GM21528 (cell line): ENCODE results near the gene EIF4A2.
A peak's percentile ranks its signal among the peaks of the same experiment; 100 is the strongest.

Source experiments
- ATAC-seq: cut with Tn5 transposase; IDR thresholded peaks from one replicate; pipeline ENCODE4 v1.9.1; 2021; ENCODE audit warnings: mild to moderate bottlenecking, moderate library complexity; ENCODE audit not compliant: unreplicated experiment, low FRiP score

Gene EIF4A2

DNA sequence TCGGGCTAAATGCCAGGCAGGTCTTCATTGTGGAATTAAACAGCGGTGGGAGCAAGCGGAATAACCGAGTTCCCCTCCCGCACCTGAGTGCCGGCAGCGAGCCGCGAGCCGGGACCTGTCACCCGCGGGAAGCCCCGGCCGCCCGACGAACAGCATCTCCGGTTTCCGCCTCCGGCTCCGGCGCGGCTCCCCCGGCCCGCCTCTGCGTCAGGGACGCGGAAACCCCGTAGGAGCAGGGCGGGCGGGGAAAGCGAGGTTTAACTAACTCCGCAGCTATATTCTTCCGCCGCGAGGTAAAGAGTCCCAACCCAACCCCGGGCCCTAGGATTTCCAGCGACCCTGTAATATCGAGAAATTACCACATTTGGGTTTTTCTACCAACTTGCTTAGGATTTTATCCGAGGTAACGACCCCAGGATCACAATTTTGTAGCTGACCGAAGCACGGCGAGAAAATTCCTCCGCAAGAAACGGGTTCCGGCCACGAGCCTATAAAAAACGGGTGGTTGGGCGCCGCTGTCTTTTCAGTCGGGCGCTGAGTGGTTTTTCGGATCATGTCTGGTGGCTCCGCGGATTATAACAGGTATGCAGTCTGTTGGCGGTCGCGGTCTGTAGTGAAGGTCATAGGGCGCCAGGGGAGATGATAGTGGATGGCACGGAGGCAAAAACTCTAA, at the start of gene EIF4A2:
TSS of gene EIF4A2 (plus strand) at position 520 of the 673 bp plus-strand sequence. CDS start at position 554, 34 bp downstream.
- ATAC-seq: peak; percentile 66

DNA sequence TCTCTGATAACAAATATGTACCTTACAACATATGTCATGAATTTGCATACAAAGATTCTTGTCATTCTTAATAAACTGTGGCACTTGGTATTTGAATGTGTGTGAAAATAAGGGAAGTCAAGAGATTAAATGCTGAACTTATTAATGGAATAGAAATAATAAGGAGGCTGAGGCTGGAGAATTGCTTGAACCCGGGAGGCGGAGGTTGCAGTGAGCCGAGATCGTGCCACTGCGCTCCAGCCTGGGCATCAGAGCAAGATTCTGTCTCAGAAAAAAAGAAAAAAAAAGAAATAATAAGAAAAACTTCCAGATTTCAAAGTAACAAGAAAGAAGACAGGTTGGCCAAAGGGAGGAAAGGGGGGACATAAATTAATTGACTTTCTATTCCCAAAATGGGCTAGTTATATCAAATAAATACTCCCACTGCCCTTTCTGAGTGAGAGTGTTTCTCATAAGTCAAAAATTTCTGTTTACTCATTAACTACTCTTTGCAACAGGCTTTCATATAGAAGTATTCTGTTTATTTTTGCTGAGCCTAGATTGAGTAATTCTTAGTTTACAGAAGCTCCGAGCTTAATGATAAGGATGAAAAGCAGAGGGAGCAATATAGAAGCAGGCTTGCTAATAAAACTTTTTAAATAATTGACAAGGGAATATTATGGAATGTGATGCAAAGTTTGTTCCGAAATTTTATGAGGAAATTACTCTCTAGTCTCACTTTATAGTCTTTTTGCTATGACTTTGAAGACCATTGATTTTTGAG, 40.6 kb upstream of the EIF4A2 start:
- no peak for ATAC-seq

DNA sequence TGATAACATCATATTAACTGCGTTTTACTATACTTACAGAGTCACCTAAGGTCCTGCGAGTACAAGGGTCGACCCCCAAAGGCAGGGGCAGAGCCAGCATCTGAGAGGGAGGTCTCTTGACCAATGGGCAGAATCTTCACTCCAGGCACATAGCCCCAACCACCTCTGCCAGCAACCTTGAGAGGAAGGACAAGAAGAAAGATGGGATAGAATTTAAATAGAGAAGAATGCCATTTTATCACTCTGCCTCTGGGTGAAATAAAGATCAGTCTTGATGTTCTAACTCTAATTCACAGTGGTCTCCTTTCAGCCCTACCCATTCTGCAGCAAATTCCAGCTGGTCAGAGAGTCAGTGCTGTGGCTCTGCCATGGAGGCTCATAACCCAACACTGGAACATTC, 39.7 kb upstream of the EIF4A2 start:
- ATAC-seq: no peak

DNA sequence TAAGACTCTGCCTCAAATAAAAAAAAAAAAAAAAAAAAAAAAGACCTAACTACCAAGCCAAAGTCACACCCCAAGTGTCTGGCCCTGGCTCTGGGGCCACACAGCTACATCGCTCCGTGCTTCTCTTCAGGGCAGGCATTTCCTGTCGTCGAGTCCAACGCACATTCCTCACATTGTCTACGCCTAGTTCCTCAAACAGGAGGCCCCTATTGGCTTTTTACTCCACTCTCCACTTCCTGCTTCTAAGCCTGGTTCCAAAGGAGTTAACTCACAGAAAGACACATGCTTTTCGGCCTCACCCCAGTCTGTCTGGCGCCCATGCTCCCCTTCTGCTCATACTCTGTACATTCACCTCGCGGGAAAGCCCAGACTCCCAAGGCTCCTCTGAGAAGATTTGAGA, 37.4 kb upstream of the EIF4A2 start:
- no peak for ATAC-seq

DNA sequence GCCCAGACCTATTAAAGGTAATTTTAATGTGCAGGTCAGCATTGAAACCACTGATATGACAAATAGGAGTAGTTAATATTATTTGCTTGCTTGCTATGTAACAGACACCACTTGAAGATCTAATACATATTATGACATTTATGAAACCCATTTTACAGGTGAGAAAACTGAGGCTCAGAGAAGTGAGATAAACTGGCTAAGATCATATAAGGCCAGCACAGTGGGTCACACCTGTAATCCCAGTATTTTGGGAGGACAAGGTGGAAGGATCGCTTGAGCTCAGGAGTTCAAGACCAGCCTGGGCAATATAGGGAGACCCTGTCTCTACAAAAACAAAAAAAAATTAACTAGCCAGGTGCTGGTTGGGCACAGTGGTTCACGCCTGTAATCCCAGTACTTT, 33.1 kb upstream of the EIF4A2 start:
- no peak for ATAC-seq

DNA sequence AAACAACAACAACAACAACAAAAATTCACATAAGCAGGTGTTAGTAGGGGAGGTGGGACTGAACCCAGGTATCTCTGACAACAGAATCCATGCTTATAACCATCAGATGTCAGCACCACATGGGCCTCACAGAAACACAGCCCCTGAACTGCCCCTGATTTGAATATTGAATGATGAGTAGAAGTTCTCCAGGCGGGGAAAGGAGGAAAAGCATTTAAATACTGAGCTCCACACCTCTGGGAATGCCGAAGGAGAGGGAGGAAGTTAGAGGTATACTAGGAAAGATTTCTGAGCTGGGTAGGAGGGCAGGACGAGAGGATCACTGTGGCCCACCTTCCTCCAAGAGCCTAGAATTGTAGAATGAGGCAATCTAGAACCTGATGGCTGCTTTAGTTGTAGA, 31.9 kb upstream of the EIF4A2 start:
- no peak for ATAC-seq

DNA sequence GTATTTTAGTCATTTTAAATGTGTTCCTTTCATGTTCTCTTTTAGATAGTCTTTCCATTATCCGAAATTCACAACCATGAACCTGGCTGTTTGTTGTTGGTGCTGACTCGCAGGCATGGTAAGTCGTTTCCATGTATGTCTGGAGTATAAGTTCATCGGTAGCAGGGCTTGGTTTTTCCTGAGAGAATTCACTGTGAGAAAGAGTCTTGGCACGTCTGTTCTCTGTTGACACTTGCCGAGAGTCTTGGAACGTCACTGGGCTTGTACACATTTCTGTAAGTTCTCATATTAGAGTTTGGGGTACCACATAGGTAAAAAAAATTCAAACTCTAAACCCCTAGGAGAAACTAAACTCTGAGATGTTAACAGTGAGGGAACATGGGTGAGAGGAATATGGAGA, 29.4 kb upstream of the EIF4A2 start:
- no peak for ATAC-seq

DNA sequence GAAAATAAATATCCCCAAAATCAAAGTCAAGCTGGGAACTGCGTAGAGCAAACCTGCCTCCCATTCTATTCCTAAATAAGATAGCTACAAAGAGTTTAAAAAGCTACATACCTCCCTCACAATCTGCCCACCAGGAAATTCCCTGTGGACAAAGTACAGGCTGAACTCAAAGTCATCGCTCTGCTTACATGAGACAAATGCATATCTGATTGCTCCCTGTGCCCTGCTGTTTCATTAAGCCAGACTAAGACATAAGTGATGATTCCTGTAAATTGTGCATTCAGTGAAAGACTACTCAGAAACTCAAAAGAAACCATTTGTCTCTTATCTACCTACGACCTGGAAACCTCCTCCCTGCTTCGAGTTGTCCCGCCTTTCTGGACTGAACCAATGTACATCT, 28.5 kb upstream of the EIF4A2 start:
- no peak for ATAC-seq

DNA sequence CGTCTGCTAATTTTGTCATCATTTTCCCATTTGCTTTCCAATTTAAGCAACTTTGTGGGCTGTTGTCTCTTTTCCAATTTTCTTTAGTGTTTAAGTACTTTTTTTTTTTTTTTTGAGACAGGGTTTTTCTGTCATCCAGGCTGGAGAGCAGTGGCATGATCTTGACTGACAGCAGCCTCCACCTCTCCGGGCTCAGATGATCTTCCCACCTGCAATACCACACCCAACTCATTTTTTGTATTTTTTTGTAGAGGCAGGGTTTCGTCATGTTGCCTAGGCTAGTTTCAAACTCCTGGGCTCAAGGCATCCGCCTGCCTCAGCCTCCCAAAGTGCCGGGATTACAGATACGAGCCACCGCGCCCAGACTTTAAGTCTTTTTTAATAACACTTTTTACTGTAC, 26.2 kb upstream of the EIF4A2 start:
- no peak for ATAC-seq

DNA sequence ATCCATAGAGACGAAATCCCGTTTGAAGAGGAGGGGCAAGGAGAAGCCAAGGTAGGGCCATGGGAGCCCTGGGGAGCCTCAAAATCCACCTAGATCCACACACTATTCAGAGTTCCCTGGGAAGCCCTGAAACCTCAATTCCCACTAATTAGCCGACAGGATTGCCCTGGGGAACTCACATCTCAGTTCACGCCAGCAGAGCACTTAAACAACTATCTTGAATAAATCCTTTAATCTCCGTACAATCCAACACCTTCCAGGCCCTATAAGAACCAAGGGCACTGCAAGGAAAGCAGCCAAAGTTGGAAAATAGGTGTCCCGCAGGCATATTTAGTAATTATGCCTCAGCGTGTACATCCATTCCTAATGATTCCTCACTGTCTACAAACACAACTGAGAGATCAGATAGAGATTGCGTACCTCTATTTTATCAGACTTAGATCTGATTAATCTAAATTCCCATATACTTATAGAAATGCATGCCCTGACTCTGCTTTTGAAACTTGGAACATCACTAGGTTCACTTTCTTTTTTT, 25.6 kb upstream of the EIF4A2 start:
- no peak for ATAC-seq

DNA sequence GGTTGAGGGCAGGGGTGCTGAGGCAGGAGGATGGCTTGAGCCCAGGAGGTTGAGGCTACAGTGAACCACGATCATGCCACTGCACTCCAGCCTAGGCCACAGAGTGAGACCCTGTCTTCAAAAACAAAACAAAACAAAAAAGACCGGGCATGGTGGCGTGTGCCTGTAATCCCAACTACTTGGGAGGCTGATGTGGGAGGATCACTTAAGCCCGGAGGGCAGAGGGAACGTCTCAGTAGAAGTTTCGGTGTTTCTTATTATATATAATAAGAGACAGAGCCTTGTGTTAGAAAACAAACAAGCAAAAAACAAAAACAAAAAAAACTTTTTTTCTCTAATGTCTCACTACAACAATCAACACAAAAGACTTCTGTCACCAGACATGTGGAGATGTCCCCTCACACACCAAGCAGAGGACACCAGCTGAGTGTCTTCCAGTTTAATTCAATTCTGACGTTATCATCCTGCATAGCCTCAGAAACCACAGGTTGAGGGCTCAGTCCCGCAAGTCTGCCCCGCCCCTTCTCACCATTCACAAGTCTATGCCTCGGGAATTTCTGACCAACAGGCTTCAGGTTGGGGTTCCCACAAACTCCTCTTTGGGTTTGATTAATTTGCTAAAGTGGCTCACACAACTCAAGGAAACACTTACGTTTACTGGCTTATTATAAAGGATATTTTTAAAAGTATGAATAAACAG, 24.0 kb upstream of the EIF4A2 start:
- ATAC-seq: no peak

DNA sequence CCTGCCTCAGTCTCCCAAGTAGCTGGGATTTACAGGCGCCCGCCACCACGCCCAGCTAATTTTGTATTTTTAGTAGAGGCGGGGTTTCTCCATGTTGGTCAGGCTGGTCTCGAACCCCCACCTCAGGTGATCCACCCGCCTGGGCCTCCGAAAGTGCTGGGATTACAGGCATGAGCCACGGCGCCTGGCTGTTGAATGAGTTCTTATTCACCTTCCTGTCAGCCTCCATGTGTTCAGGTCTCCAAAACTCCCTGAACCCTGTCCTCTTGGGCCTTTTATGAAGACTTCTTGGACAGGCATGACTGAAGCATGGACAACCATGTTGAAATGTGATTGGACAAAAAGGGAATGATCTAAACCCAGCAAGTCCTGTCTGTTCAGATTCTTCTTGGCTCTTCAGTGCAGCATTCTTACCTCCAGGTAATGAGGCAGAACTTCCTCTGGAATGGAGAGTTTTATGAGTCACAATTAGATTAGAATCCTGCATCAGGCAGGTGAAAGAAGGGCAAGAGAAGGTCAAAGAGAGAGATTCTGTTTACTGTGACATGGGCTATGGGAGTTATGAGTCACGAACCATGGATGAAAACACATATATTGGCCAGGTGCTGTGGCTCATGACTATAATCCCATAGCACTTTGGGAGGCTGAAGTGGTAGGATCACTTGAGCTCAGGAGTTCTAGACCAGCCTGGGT, 23.1 kb upstream of the EIF4A2 start:
- no peak for ATAC-seq

DNA sequence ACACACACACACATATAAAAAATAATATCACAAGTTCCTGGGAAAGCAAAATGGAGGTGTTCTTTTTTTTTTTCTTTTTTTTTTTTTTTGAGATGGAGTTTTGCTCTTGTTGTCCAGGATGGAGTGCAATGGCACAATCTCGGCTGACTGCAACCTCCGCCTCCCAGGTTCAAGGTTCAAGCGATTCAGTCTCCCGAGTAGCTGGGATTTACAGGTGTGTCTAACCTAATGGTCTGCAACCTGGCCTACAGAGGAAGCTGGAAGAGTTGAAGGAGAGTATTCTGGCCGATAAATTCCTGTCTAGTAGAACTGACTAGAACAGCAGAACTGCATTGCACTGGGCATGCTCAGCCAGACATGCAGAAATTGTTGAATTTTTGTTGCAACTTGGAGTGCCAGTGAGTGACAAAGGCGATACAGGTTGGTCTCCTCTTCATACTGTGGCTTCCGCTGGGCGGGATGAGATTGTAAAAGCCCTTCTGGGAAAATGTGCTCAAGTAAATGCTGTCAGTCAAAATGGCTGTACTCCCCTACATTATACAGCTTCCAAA, 22.4 kb upstream of the EIF4A2 start:
- no peak for ATAC-seq

DNA sequence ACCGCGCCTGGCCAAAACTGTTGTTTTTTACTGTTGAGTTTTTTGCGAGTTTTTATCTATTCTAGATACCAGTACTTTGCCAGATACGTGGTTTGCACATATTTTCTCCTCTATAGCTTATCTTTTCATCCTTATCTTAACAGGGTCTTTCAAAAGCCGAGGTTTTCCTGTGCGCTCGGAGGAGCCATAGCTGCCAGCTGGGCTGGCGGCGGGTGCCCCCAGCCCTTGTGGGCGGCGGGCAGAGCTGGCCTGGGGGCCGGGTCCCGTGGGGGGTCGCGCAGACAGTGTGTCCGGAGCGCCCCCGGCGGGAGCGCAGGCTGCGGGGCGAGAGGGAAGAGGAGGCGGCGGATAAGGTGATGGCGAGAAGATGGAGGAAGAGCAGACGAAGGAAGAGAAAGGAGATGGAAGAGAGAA, 11.1 kb upstream of the EIF4A2 start:
- peak; percentile 24 for ATAC-seq

DNA sequence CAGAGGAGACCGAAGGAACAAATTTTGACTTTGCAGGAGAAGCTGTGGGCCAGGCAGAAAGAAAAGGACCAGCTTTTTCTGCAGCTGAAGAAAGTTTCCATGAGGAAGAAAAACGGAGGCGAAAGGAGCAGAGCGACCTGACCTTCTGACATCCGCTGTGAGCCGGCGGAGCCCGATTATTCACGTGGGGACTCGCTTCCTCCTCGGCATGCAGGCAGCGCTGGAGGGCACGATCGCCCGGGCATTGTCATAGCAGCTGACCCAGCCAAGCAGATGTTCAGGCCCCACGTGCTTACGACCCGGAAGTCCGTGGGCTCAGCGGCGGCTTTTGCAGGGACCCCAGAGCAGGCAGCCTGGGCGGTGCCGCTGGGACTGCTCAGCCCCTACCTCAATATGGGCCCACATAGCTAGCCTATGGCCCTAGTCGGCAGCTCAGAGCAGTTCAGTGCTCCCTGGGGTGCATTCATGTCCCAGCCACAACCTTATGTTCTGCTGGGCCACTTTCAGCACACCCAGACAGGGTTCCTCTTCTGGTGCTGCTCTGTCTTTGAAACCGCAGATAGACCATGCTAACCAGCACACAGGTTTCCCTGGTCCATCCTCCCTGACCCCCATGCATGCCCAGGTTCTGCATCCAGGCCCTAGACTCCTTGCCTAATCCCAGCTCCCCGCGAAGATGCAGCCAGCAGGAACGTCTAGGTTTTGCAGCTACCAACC, 10.5 kb upstream of the EIF4A2 start:
- peak; percentile 81 for ATAC-seq

DNA sequence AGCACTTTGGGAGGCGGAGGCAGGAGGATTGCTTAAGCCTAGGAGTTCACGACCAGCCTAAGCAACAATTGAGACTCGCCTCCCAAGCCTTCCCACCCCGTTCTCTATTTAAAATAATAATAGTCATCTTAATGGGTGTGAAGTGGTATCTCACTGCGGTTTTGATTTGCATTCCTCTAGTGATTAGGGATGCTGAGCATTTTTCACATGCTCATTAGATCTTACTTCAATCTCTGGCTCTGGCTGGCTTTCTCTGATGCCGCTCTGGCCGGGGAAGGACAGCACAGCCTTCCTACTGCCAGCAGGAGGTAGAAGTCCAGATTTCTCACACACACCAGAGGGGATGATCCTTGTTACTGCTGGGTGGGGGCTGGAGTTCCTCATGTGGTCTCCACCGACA, 7.4 kb upstream of the EIF4A2 start:
- no peak for ATAC-seq

DNA sequence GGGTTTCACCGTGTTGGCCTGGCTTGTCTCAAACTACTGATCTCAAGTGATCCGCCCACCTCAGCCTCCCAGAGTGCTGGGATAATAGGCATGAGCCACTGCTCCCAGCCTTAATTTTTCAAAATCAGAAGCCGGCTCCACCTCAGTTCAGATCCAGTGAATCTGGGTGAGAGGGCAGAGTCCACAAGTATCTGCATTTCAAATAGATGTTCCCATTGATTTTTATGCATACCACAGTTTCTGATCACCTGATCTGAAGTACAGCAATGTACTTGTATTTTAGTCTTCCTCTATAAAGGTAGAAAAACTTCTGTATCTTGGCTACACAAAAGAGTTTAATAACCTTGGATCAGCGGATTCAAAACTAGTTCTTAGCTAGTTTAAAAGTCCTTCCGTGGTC, 4.2 kb upstream of the EIF4A2 start:
- no peak for ATAC-seq

DNA sequence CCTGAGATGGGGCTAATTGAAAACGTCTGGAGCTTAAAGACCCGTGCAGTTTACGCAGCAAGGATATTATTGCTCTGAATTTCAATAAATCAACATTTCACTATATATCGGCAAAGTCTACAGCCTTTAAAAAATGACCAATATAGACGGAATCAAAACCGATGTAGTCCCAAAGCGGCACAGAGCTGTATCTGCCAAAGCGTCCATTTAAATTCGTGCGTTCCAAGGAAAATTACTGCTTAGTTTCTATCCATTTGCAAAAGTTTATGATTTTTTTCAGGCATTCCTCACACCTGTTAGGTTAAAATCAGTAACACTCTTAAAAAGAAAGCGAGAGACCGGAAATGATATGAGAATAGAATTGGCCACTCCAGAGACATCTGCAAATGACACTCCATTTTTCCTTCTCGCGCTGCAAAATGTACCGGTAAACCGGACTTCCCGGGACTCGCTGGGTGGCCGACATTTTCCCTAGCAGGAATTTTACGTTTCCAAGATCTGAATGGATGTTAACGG, 777 bp upstream of the EIF4A2 start:
- peak; percentile 21 for ATAC-seq

DNA sequence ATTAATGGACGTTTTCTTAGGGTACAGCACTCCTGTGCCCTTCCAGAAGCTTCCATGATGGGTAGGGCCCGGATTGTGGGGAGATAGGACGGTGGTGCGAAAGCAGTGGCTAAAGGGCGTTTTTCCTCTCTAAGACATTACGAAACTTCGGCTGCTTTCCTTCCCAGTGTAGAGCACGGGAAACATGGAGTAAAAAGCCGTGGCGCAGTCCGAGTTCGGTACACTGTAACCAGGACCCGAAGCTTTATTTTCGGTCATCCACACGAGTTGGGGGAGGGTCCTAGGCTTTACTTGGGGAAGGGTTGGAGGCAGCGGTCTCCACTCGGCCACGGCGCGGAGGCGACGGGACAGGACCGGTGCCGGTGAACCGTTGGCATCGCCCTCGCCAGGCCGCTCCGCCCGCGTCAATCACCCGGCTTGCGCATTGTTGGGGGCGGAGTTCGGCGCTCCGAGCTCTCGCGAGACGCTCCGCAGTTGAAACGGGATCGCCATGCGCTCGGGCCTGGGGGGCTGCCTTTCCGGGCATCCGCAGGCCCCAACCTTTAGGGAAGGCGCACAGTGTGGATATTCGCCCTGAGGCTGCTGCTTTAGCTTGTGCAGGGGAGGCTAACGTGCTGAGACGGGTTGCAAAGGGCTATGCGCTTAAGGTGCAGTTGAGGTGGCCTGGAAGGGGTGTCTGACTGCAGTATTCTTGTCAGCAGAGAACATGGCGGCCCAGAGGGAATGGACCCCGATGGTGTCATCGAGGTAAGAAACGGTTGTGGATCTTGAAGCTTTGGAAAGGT, 546 bp downstream of the EIF4A2 start:
- peak; percentile 63 for ATAC-seq
